Measurements from ENCODE around the gene PIGQ.

The PIGQ gene

DNA sequence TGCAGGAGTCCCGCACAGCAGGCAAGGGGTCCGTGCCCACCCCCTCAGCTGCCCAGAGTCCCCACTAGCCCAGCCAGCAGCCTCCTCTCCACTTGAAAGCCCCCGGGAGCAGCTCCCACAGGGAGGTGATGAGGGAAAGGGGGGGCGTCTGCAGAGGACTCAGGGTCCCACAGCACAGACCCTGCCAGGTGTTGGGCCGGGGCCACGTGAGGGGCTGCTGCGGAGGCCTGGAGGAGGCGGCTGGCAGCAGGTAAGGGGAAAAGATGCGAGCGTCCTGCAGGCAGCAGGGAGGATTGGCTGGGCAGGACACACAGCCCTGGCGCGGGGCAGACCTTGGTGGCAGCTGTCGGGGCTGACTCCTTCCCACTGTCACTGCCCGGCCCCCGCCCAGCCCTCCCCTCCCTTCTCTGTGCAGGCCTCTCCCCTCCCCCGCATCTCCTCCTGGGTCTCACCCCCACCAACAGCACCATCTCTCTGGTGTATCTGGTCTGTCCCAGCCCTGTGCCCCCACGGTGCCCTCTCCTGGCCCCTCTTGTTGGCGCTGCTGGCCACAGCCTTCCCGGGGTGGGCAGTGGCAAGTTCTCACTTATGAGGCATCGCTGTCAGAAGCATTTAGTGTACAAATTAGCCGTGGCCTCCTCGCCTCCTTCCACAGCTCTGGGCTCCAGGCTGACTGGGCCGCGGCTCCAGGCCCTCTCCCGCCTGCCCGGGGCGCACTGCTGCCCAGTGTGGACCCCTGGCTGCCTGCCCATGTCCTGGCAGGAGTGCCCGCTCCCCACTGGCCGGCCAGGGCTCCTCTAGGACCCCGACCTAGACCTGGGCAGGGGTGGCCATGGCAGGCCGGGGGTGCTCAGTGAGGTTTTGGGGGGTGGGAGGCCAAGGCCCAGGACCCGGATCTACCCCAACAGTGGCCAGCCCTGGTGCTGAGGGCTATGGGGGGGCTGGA lies 14.0 kb upstream of the PIGQ start:
- Histone ChIP-seq H3K9me3 (ENCODE audit: severe bottlenecking) (no peaks in the 10 kb centered on the region), H3K27ac (ENCODE audit: poor library complexity, severe bottlenecking) (peak overlapping the region; percentile 62), H3K4me1 (ENCODE audit: insufficient read depth, poor library complexity, severe bottlenecking) (no peaks in the 10 kb centered on the region), H3K4me3 (ENCODE audit: severe bottlenecking) (no peak overlapping the region), H3K27me3 (ENCODE audit: insufficient read depth, poor library complexity, severe bottlenecking) (peaks cover 19% of the 10 kb centered on the region), H3K36me3 (ENCODE audit: low read depth) (peaks cover 9% of the 10 kb centered on the region)
- DNase-seq (ENCODE audit: low spot score) (no peak), ATAC-seq (ENCODE audit: low read depth) (no peak)
- TF ChIP-seq, protein P1, sequence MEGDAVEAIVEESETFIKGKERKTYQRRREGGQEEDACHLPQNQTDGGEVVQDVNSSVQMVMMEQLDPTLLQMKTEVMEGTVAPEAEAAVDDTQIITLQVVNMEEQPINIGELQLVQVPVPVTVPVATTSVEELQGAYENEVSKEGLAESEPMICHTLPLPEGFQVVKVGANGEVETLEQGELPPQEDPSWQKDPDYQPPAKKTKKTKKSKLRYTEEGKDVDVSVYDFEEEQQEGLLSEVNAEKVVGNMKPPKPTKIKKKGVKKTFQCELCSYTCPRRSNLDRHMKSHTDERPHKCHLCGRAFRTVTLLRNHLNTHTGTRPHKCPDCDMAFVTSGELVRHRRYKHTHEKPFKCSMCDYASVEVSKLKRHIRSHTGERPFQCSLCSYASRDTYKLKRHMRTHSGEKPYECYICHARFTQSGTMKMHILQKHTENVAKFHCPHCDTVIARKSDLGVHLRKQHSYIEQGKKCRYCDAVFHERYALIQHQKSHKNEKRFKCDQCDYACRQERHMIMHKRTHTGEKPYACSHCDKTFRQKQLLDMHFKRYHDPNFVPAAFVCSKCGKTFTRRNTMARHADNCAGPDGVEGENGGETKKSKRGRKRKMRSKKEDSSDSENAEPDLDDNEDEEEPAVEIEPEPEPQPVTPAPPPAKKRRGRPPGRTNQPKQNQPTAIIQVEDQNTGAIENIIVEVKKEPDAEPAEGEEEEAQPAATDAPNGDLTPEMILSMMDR (IDR thresholded peaks at IDR 0.05; ENCODE audit: poor library complexity, severe bottlenecking), result no peak

DNA sequence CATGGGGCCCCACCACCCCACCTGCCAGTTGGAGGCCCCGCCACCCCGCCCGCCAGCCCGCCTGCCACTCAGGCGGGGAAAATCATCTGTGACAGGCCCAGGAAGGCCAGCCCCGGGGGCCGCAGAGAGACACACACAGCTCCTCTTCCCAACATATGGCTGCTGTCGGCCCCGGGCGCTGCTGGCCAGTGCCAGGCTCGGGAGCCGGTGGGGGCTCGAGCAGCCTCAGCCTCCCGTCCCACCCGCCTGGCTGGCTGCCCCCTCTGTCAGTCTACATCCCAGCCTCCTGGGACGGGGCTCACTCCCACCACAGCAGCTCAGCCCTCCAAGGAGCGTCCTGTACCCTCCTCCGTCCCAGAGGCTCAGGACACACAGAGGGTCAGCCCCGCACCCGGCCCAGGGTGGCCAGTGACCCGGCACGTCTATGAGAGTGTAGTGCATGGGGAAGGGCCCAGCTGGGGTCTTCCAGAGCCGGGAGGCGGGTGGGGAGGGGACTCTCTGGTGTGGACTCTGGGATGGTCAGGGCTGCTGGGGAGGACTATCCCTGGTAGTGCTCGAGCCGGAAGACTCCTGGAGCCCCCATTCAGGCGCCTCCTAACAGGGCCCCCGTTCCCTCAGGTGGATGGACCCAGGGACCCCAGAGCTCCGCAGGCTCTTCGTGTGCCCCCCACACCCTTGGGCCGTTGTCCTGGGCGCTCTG lies 13.1 kb upstream of the PIGQ start:
- Histone ChIP-seq H3K36me3 (ENCODE audit: low read depth) (peaks cover 8% of the 10 kb centered on the region), H3K27ac (ENCODE audit: poor library complexity, severe bottlenecking) (no peak overlapping the region), H3K4me3 (ENCODE audit: severe bottlenecking) (no peak overlapping the region), H3K4me1 (ENCODE audit: insufficient read depth, poor library complexity, severe bottlenecking) (no peaks in the 10 kb centered on the region), H3K27me3 (ENCODE audit: insufficient read depth, poor library complexity, severe bottlenecking) (peaks cover 28% of the 10 kb centered on the region), H3K9me3 (ENCODE audit: severe bottlenecking) (no peaks in the 10 kb centered on the region)
- no peak for DNase-seq (ENCODE audit: low spot score)
- TF ChIP-seq, protein P1 (IDR thresholded peaks at IDR 0.05; ENCODE audit: poor library complexity, severe bottlenecking), result no peak
- no peak for ATAC-seq (ENCODE audit: low read depth)

DNA sequence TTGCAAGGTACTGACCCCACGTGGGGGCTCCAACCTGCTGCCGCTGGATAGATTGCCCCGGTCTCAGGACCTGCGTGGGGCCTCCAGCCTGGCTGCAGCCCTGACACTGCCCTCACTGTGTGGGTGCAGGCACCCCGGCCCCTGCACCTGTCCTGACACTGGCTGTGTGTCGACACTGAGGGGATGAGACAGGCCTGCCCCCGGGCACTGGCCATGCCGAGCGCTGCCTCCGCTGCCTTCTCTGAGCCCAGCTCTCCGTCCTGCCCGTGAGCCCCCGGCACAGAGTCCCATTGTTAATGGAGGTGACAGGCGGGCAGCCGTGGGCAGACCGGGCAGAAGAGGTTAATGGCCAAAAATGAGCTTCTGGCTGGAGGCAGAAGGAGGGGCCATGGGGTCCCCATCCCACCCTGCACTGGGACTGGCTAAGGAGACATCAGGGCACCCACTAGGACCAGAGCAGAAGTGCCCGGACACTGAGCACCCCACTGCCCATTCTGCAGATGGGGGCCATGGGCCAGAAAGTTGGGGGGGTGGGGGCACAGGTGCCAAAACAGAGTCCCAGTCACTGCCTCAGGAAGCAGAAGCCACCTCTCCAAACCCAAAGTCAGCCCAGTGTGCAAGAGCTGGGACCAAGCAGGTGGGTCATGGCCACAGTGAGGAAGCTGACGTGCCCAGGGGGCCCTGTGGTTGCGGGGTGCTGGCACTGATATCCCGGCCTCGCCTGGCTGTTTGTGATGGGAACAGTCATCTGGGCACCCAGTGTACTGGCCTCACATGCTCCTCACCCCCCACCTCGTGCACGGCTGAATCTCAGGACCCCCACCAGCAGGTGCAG lies 12.1 kb upstream of the PIGQ start:
- Histone ChIP-seq H3K9me3 (ENCODE audit: severe bottlenecking) (no peaks in the 10 kb centered on the region), H3K27me3 (ENCODE audit: insufficient read depth, poor library complexity, severe bottlenecking) (peaks cover 35% of the 10 kb centered on the region), H3K4me1 (ENCODE audit: insufficient read depth, poor library complexity, severe bottlenecking) (no peaks in the 10 kb centered on the region), H3K27ac (ENCODE audit: poor library complexity, severe bottlenecking) (no peak overlapping the region), H3K36me3 (ENCODE audit: low read depth) (no peaks in the 10 kb centered on the region), H3K4me3 (ENCODE audit: severe bottlenecking) (no peak overlapping the region)
- DNase-seq (ENCODE audit: low spot score) (no peak), ATAC-seq (ENCODE audit: low read depth) (no peak)
- TF ChIP-seq, protein P1 (IDR thresholded peaks at IDR 0.05; ENCODE audit: poor library complexity, severe bottlenecking), result no peak

DNA sequence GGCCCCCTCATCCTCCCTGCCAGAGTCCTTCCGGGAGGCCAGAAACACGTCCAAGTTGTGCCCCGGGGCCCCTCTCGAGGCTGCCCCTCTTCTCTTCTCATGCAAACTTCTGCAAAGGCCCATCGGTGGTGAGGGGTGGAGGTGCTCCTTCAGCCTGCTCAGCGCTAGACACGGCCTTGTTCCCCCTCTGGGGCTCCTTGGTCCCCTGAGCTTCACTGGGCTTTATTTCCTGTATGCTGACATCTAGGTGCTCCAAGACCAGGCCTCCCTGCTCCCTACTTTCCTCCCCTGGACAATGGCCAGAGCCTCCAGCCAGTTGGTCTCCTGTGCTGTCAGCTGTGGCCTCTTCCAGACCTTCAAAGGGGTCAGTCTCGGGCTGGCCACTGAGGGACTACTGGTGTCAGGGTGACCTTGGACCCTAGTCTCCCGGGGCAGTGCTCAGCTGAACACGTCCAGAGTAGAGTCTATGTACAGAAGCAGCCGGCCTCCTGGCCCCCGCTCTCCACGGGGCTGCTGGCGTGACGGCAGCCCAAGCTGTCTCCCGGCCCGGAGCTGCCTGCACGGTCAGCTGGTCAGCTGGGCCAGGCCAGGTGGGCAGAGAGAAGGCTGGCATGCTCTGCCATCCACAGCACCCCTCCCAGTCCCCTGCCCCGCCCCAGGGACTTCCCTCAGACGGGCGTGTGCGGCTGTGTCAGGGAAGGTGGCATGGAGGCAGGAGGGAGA lies 11.3 kb upstream of the PIGQ start:
- no peaks in the 10 kb centered on the region for H3K4me1 ChIP-seq (ENCODE audit: insufficient read depth, poor library complexity, severe bottlenecking)
- TF ChIP-seq, protein P1 (IDR thresholded peaks at IDR 0.05; ENCODE audit: poor library complexity, severe bottlenecking), result no peak
- H3K9me3 ChIP-seq (ENCODE audit: severe bottlenecking), result no peaks in the 10 kb centered on the region
- ATAC-seq (ENCODE audit: low read depth) (no peak), DNase-seq (ENCODE audit: low spot score) (no peak)
- H3K27me3 ChIP-seq (ENCODE audit: insufficient read depth, poor library complexity, severe bottlenecking), result peaks cover 35% of the 10 kb centered on the region
- H3K27ac ChIP-seq (ENCODE audit: poor library complexity, severe bottlenecking), result no peak overlapping the region
- H3K4me3 ChIP-seq (ENCODE audit: severe bottlenecking), result no peak overlapping the region
- no peaks in the 10 kb centered on the region for H3K36me3 ChIP-seq (ENCODE audit: low read depth)
